WTC11 (cell line): ENCODE results near the gene GABBR2. TPM values are rescaled to one million over a fixed set of nuclear protein-coding genes. Genes with fewer than 3 reads are reported as not detected.
"Not testable (repeated sequence)": the region's sequence is repeated elsewhere in the genome, so short reads cannot be mapped to it uniquely, and the experiment has no call there.

Experiments used
- ATAC-seq: fragments of 200-7000 bp; cut with Tn5 transposase; 2 replicates; pipeline ENCODE4 v1.10.0; 2021; ENCODE audit warnings: mild to moderate bottlenecking, moderate library complexity
- CTCF ChIA-PET: fragments of 300-600 bp; sonication (Branson Sonifier 250); formaldehyde crosslinking; loops from one replicate; lab custom pipeline; 2021; ENCODE audit warnings: antibody characterized with exemption; lab: Charles Lee
- POLR2A ChIA-PET: fragments of 350-600 bp; sonication (Branson Sonifier 250); formaldehyde crosslinking; loops from one replicate; lab custom pipeline; 2021; ENCODE audit warnings: antibody characterized with exemption; lab: Charles Lee
- DNase-seq: peaks from one replicate; pipeline ENCODE4 v3.0.0; 2021; ENCODE audit warnings: low spot score
- H3K27ac Mint-ChIP-seq: 2 replicates; pipeline ENCODE4 v1.8.0; 2021; ENCODE audit warnings: mixed read lengths
- H3K27me3 Mint-ChIP-seq: 2 replicates; pipeline ENCODE4 v1.8.0; 2021; ENCODE audit warnings: low read depth, mild to moderate bottlenecking, moderate library complexity, mixed read lengths
- H3K36me3 Mint-ChIP-seq: 2 replicates; pipeline ENCODE4 v1.8.0; 2021; ENCODE audit warnings: mixed read lengths
- H3K4me1 Mint-ChIP-seq: 2 replicates; pipeline ENCODE4 v1.8.0; 2022; ENCODE audit warnings: mixed read lengths
- H3K4me3 Mint-ChIP-seq: 2 replicates; pipeline ENCODE4 v1.8.0; 2021; ENCODE audit warnings: mild to moderate bottlenecking, moderate library complexity, mixed read lengths
- H3K9me3 Mint-ChIP-seq: 2 replicates; pipeline ENCODE4 v1.8.0; 2021; ENCODE audit warnings: mixed read lengths
- AR ChIP-seq: fragments of 250-450 bp; sonication (Bioruptor Pico); IDR thresholded peaks from 2 replicates; pipeline ENCODE4 v1.9.0; 2021; ENCODE audit warnings: mild to moderate bottlenecking
- ATF1 ChIP-seq: sonication (generic); formaldehyde crosslinking; IDR thresholded peaks from 2 replicates; pipeline ENCODE4 v1.8.1; 2023; ENCODE audit warnings: mild to moderate bottlenecking, moderate library complexity, missing genetic modification reagents
- E2F1 ChIP-seq: sonication (generic); formaldehyde crosslinking; IDR thresholded peaks from 2 replicates; pipeline ENCODE4 v1.8.0; 2022; ENCODE audit warnings: mild to moderate bottlenecking, missing genetic modification reagents
- ETV6 ChIP-seq: sonication (generic); formaldehyde crosslinking; IDR thresholded peaks from 2 replicates; pipeline ENCODE4 v1.8.1; 2022; ENCODE audit warnings: mild to moderate bottlenecking, missing genetic modification reagents
- GABPB1 ChIP-seq: sonication (generic); formaldehyde crosslinking; IDR thresholded peaks from 2 replicates; pipeline ENCODE4 v1.8.1; 2023; ENCODE audit warnings: mild to moderate bottlenecking, missing genetic modification reagents
- NR3C1 ChIP-seq: sonication (generic); formaldehyde crosslinking; conservative IDR thresholded peaks from 2 replicates; pipeline ENCODE4 v1.8.1; 2023; ENCODE audit warnings: low read depth, mild to moderate bottlenecking, missing genetic modification reagents
- PRRX2 ChIP-seq: fragments of 250-450 bp; sonication (Bioruptor Pico); IDR thresholded peaks from 2 replicates; pipeline ENCODE4 v1.8.0; 2021; ENCODE audit warnings: mild to moderate bottlenecking
- SMAD3 ChIP-seq: sonication (generic); formaldehyde crosslinking; IDR thresholded peaks from 2 replicates; pipeline ENCODE4 v1.8.0; 2022; ENCODE audit warnings: missing genetic modification reagents, mild to moderate bottlenecking, borderline replicate concordance
- TEAD1 ChIP-seq: sonication (generic); formaldehyde crosslinking; IDR thresholded peaks from 2 replicates; pipeline ENCODE4 v1.8.0; 2022; ENCODE audit warnings: mild to moderate bottlenecking, missing genetic modification reagents
- ZBTB21 ChIP-seq: sonication (generic); formaldehyde crosslinking; IDR thresholded peaks from 2 replicates; pipeline ENCODE4 v1.8.1; 2023; ENCODE audit warnings: mild to moderate bottlenecking, missing genetic modification reagents, borderline replicate concordance
- ZBTB43 ChIP-seq: sonication (generic); formaldehyde crosslinking; IDR thresholded peaks from 2 replicates; pipeline ENCODE4 v1.8.1; 2023; ENCODE audit warnings: mild to moderate bottlenecking, missing genetic modification reagents
- ZNF281 ChIP-seq: sonication (generic); formaldehyde crosslinking; IDR thresholded peaks from 2 replicates; pipeline ENCODE4 v1.8.0; 2023; ENCODE audit warnings: mild to moderate bottlenecking, missing genetic modification reagents
- ZNF423 ChIP-seq: fragments of 250-450 bp; sonication (Bioruptor Pico); IDR thresholded peaks from 2 replicates; pipeline ENCODE4 v2.1.2; 2022; ENCODE audit warnings: mild to moderate bottlenecking, moderate library complexity
- total RNA-seq: library from RNA; stranded (reverse); gene quantifications from 3 replicates; pipeline ENCODE4 v1.2.3, GENCODE V29; 2021
- TF ChIP-seq, protein P1 (sequence below): sonication (generic); formaldehyde crosslinking; IDR thresholded peaks from 2 replicates; pipeline ENCODE4 v1.8.1; 2022; ENCODE audit warnings: missing genetic modification reagents, borderline replicate concordance
- TF ChIP-seq, protein P2 (sequence below): fragments of 250-450 bp; sonication (Bioruptor Pico); IDR thresholded peaks from 2 replicates; pipeline ENCODE4 v1.8.0; 2021; ENCODE audit warnings: mild to moderate bottlenecking
- TF ChIP-seq, protein P3 (sequence below): sonication (generic); formaldehyde crosslinking; IDR thresholded peaks from 2 replicates; pipeline ENCODE4 v1.8.0; 2022; ENCODE audit warnings: mild to moderate bottlenecking, missing genetic modification reagents
- TF ChIP-seq, protein P4 (sequence below): sonication (generic); formaldehyde crosslinking; IDR thresholded peaks from 2 replicates; pipeline ENCODE4 v1.8.1; 2022; ENCODE audit warnings: mild to moderate bottlenecking, missing genetic modification reagents, moderate library complexity, borderline replicate concordance

Gene GABBR2
- total RNA-seq, 1 experiment from 2014 or later: 0.92 TPM

GRCh38 chr9:98468567-98469239 lies 240.0 kb downstream of the GABBR2 start:
- no peak overlapping the region for H3K4me3 Mint-ChIP-seq
- peaks cover 9% of the 10 kb centered on the region for H3K36me3 Mint-ChIP-seq
- peaks cover 26% of the 10 kb centered on the region for H3K9me3 Mint-ChIP-seq
- ChIA-PET CTCF (interaction anchor here (0.7 kb wide), 1 partner anchor 59 kb away, joined by 4 read pairs; no protein-coding TSS in a partner anchor), POLR2A (no interaction called here)
- no peak for ATAC-seq
- H3K27ac Mint-ChIP-seq: no peak overlapping the region
- no peak for TF ChIP-seq SMAD3
- no peak for TF ChIP-seq PRRX2 (CRISPR knock-in tag)
- no peak for TF ChIP-seq ATF1
- no peak for TF ChIP-seq ETV6 (CRISPR knock-in tag)
- no peak for TF ChIP-seq ZNF423 (CRISPR knock-in tag)
- TF ChIP-seq, protein P1, sequence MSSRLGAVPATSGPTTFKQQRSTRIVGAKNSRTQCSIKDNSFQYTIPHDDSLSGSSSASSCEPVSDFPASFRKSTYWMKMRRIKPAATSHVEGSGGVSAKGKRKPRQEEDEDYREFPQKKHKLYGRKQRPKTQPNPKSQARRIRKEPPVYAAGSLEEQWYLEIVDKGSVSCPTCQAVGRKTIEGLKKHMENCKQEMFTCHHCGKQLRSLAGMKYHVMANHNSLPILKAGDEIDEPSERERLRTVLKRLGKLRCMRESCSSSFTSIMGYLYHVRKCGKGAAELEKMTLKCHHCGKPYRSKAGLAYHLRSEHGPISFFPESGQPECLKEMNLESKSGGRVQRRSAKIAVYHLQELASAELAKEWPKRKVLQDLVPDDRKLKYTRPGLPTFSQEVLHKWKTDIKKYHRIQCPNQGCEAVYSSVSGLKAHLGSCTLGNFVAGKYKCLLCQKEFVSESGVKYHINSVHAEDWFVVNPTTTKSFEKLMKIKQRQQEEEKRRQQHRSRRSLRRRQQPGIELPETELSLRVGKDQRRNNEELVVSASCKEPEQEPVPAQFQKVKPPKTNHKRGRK (CRISPR knock-in tag): no peak
- TF ChIP-seq ZNF281 (CRISPR knock-in tag): no peak
- TF ChIP-seq E2F1 (CRISPR knock-in tag): no peak
- TF ChIP-seq NR3C1: no peak
- TF ChIP-seq, protein P2, sequence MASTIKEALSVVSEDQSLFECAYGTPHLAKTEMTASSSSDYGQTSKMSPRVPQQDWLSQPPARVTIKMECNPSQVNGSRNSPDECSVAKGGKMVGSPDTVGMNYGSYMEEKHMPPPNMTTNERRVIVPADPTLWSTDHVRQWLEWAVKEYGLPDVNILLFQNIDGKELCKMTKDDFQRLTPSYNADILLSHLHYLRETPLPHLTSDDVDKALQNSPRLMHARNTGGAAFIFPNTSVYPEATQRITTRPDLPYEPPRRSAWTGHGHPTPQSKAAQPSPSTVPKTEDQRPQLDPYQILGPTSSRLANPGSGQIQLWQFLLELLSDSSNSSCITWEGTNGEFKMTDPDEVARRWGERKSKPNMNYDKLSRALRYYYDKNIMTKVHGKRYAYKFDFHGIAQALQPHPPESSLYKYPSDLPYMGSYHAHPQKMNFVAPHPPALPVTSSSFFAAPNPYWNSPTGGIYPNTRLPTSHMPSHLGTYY (CRISPR knock-in tag): no peak
- TF ChIP-seq AR: no peak
- no peak for TF ChIP-seq TEAD1
- H3K4me1 Mint-ChIP-seq: peaks cover 10% of the 10 kb centered on the region
- no peak for DNase-seq
- H3K27me3 Mint-ChIP-seq: no peaks in the 10 kb centered on the region

DNA sequence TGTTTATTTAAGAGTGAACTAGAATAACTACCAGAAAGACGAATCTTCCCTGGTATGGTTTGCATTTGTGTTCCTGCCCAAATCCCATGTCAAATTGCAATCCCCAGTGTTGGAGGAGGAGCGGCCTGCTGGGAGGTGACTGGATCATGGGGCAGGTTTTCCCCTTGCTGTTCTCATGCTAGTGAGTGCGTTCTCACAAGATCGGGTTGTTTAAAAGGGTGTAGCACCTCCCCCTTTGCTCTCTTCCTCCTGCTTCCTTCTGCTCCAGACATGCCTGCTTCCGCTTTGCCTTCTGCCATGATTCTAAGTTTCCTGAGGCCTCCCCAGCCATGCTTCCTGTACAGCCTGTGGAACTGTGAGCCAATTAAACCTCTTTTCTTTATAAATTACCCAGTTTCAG lies 242.9 kb downstream of the GABBR2 start:
- Mint-ChIP-seq H3K9me3 (peaks cover 52% of the 10 kb centered on the region), H3K36me3 (peaks cover 35% of the 10 kb centered on the region), H3K4me3 (no peak overlapping the region), H3K4me1 (peaks cover 10% of the 10 kb centered on the region), H3K27me3 (no peaks in the 10 kb centered on the region; the same call in 1 of the 2 replicates), H3K27ac (no peak overlapping the region; the same call in 1 of the 2 replicates)
- TF ChIP-seq, protein P3, sequence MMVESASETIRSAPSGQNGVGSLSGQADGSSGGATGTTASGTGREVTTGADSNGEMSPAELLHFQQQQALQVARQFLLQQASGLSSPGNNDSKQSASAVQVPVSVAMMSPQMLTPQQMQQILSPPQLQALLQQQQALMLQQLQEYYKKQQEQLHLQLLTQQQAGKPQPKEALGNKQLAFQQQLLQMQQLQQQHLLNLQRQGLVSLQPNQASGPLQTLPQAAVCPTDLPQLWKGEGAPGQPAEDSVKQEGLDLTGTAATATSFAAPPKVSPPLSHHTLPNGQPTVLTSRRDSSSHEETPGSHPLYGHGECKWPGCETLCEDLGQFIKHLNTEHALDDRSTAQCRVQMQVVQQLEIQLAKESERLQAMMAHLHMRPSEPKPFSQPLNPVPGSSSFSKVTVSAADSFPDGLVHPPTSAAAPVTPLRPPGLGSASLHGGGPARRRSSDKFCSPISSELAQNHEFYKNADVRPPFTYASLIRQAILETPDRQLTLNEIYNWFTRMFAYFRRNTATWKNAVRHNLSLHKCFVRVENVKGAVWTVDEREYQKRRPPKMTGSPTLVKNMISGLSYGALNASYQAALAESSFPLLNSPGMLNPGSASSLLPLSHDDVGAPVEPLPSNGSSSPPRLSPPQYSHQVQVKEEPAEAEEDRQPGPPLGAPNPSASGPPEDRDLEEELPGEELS: no peak
- TF ChIP-seq, protein P4, sequence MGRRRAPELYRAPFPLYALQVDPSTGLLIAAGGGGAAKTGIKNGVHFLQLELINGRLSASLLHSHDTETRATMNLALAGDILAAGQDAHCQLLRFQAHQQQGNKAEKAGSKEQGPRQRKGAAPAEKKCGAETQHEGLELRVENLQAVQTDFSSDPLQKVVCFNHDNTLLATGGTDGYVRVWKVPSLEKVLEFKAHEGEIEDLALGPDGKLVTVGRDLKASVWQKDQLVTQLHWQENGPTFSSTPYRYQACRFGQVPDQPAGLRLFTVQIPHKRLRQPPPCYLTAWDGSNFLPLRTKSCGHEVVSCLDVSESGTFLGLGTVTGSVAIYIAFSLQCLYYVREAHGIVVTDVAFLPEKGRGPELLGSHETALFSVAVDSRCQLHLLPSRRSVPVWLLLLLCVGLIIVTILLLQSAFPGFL: no peak
- TF ChIP-seq ZBTB43 (CRISPR knock-in tag) (no peak), ZBTB21 (CRISPR knock-in tag) (no peak), GABPB1 (CRISPR knock-in tag) (no peak)
- ATAC-seq (peak; percentile 61), DNase-seq (no peak)
- ChIA-PET POLR2A (no interaction called here), CTCF (no interaction called here)

GRCh38 chr9:98464156-98464690 lies 244.5 kb downstream of the GABBR2 start:
- H3K36me3 Mint-ChIP-seq: peaks cover 41% of the 10 kb centered on the region
- ATAC-seq, POLR2A ChIA-PET, H3K27me3 Mint-ChIP-seq, H3K4me1 Mint-ChIP-seq, H3K27ac Mint-ChIP-seq, H3K4me3 Mint-ChIP-seq, DNase-seq, CTCF ChIA-PET: not testable (repeated sequence)
- H3K9me3 Mint-ChIP-seq: peaks cover 57% of the 10 kb centered on the region
